Eye (tissue), 1 donor: ENCODE measurements around the gene YIPF6.
A peak's percentile ranks its signal among the peaks of the same experiment; 100 is the strongest.
"Not testable (repeated sequence)": the region's sequence is repeated elsewhere in the genome, so short reads cannot be mapped to it uniquely, and the experiment has no call there.

ENCODE experiments used
- DNase-seq: peaks from one replicate; pipeline ENCODE4 v3.0.0-alpha.2; 2015

The YIPF6 gene

GRCh38 chrX:68508799-68509198 lies 9.9 kb downstream of the YIPF6 start:
- no peak for DNase-seq

- peak; percentile 69 for DNase-seq
These were observed 12.4 kb downstream of the YIPF6 start for GRCh38 chrX:68511255-68511654.

- DNase-seq = not testable (repeated sequence)
These were observed 25.8 kb downstream of the YIPF6 start for GRCh38 chrX:68524680-68525079.

GRCh38 chrX:68532831-68533533 lies 34.1 kb downstream of the YIPF6 start:
- DNase-seq = peak; percentile 1

- no peak for DNase-seq
These were observed 34.8 kb downstream of the YIPF6 start for GRCh38 chrX:68533656-68534055.

- DNase-seq = no peak
These were observed 35.8 kb downstream of the YIPF6 start for GRCh38 chrX:68534691-68535090.

GRCh38 chrX:68536429-68536828 lies 37.6 kb downstream of the YIPF6 start:
- no peak for DNase-seq

GRCh38 chrX:68536884-68537283 lies 38.0 kb downstream of the YIPF6 start:
- no peak for DNase-seq

GRCh38 chrX:68550193-68550592 lies 51.3 kb downstream of the YIPF6 start:
- DNase-seq = no peak

GRCh38 chrX:68556036-68556435 lies 57.2 kb downstream of the YIPF6 start:
- no peak for DNase-seq

GRCh38 chrX:68557126-68557525 lies 58.3 kb downstream of the YIPF6 start:
- DNase-seq = not testable (repeated sequence)

GRCh38 chrX:68559905-68560304 lies 61.1 kb downstream of the YIPF6 start:
- not testable (repeated sequence) for DNase-seq

- no peak for DNase-seq
These were observed 69.3 kb downstream of the YIPF6 start for GRCh38 chrX:68568136-68568535.

GRCh38 chrX:68570598-68570997 lies 71.7 kb downstream of the YIPF6 start:
- no peak for DNase-seq

GRCh38 chrX:68571292-68571609 lies 72.4 kb downstream of the YIPF6 start:
- DNase-seq = no peak

- no peak for DNase-seq
These were observed 72.9 kb downstream of the YIPF6 start for GRCh38 chrX:68571610-68572311.

GRCh38 chrX:68574240-68574639 lies 75.4 kb downstream of the YIPF6 start:
- no peak for DNase-seq

- DNase-seq = no peak
These were observed 81.0 kb downstream of the YIPF6 start for GRCh38 chrX:68579810-68580209.

GRCh38 chrX:68584221-68584620 lies 85.4 kb downstream of the YIPF6 start:
- DNase-seq = no peak
